SK-N-SH (cell line): ENCODE results near the gene LIN28B. TPM values are rescaled to one million over a fixed set of nuclear protein-coding genes. Genes with fewer than 3 reads are reported as not detected.

Experiments
- CTCF ChIA-PET: fragments of 300-600, 350-600 bp; formaldehyde crosslinking; extraction: SDS; loops from one replicate; lab custom pipeline; 2021; lab: Yijun Ruan, JAX
- POLR2A ChIA-PET: fragments of 350-600 bp; sonication (Branson Sonifier 250); formaldehyde crosslinking; extraction: SDS; loops from one replicate; lab custom pipeline; 2020; ENCODE audit warnings: antibody characterized with exemption, inconsistent platforms; lab: Yijun Ruan, JAX
- DNase-seq: peaks from one replicate; pipeline ENCODE4 v3.0.0; 2012
- H2AFZ ChIP-seq: fragments of 200-600 bp; sonication (generic); 2 replicates; pipeline ENCODE4 v1.8.1; 2016; ENCODE audit warnings: antibody characterized with exemption, mild to moderate bottlenecking, low read depth
- H3F3A ChIP-seq: fragments of 200-600 bp; sonication (generic); replicated peaks from 2 replicates; pipeline ENCODE3; 2016; ENCODE audit warnings: antibody characterized with exemption, mild to moderate bottlenecking; ENCODE audit not compliant: insufficient read depth
- H3K27ac ChIP-seq, 2 experiments: fragments of 200-500 bp in 1 of 2; fragments of 200-600 bp in 1 of 2; sonication (Bioruptor generic) in 1 of 2; sonication (generic), shearing (Covaris generic) in 1 of 2; 2 replicates each; pipeline versions ENCODE4 v1.5.1 to v1.6.1; 2014 to 2016; ENCODE audit warnings: low read depth in 2 of 2, inconsistent platforms in 1 of 2, low read length in 1 of 2, mild to moderate bottlenecking in 1 of 2, mixed read lengths in 1 of 2
- H3K27me3 ChIP-seq: fragments of 200-600 bp; sonication (generic), shearing (Covaris generic); 2 replicates; pipeline ENCODE4 v1.6.1; 2016; ENCODE audit warnings: mixed run types; ENCODE audit not compliant: insufficient read depth
- H3K36me3 ChIP-seq, 2 experiments: fragments of 200-500 bp in 1 of 2; fragments of 200-600 bp in 1 of 2; sonication (Bioruptor generic) in 1 of 2; sonication (generic) in 1 of 2; replicated peaks in 1 of 2; 2 replicates each; pipeline versions ENCODE3 to v1.5.1; 2014 to 2016; ENCODE audit warnings: low read length in 1 of 2, mild to moderate bottlenecking in 1 of 2; ENCODE audit not compliant: insufficient read depth in 2 of 2, control insufficient read depth in 1 of 2
- H3K4me1 ChIP-seq, 2 experiments: fragments of 200-500 bp in 1 of 2; fragments of 200-600 bp in 1 of 2; sonication (Bioruptor generic) in 1 of 2; sonication (generic), shearing (Covaris generic) in 1 of 2; 2 replicates each; pipeline versions ENCODE4 v1.5.1 to v1.6.1; 2014 to 2016; ENCODE audit warnings: low read depth in 1 of 2, low read length in 1 of 2, mixed run types in 1 of 2; ENCODE audit not compliant: insufficient read depth in 2 of 2, control insufficient read depth in 1 of 2
- H3K4me2 ChIP-seq: fragments of 200-600 bp; sonication (generic), shearing (Covaris generic); 2 replicates; pipeline ENCODE4 v1.6.1; 2017; ENCODE audit warnings: mixed run types
- H3K4me3 ChIP-seq, 2 experiments: fragments of 200-500 bp in 1 of 2; fragments of 200-600 bp in 1 of 2; sonication (Bioruptor generic) in 1 of 2; sonication (generic), shearing (Covaris generic) in 1 of 2; 2 replicates each; pipeline versions ENCODE4 v1.5.1 to v1.8.1; 2014 to 2016; ENCODE audit warnings: low read depth in 2 of 2, inconsistent platforms in 1 of 2, low read length in 1 of 2, mild to moderate bottlenecking in 1 of 2, mixed read lengths in 1 of 2, moderate library complexity in 1 of 2
- H3K79me2 ChIP-seq: fragments of 200-600 bp; sonication (generic); 2 replicates; pipeline ENCODE4 v1.8.1; 2017; ENCODE audit warnings: mild to moderate bottlenecking; ENCODE audit not compliant: insufficient read depth
- H3K9ac ChIP-seq: fragments of 200-600 bp; sonication (generic); 2 replicates; pipeline ENCODE4 v1.6.1; 2017; ENCODE audit warnings: mixed run types
- H3K9me2 ChIP-seq: fragments of 200-600 bp; sonication (generic); 2 replicates; pipeline ENCODE4 v1.6.1; 2017; ENCODE audit warnings: mixed run types
- H3K9me3 ChIP-seq: fragments of 200-600 bp; sonication (generic); 2 replicates; pipeline ENCODE4 v1.6.1; 2017; ENCODE audit warnings: mixed run types, mild to moderate bottlenecking, moderate library complexity
- H4K20me1 ChIP-seq: fragments of 200-600 bp; sonication (generic); 2 replicates; pipeline ENCODE4 v1.6.1; 2017; ENCODE audit warnings: mild to moderate bottlenecking, mixed run types; ENCODE audit not compliant: insufficient read depth
- CHD2 ChIP-seq: fragments of 150-350 bp; IDR thresholded peaks from 2 replicates; pipeline ENCODE4 v1.6.1; 2018; ENCODE audit warnings: low read length; ENCODE audit not compliant: partially characterized antibody
- EP300 ChIP-seq, 2 experiments: IDR thresholded peaks; 2 replicates each; pipeline versions ENCODE4 v1.4.0 to v1.6.1; 2012; ENCODE audit warnings: borderline replicate concordance in 1 of 2, low read depth in 1 of 2, low read length in 1 of 2
- MXI1 ChIP-seq: IDR thresholded peaks from 2 replicates; pipeline ENCODE4 v1.6.1; 2012; ENCODE audit warnings: mild to moderate bottlenecking, low read depth, low read length, improper control_type of control experiment
- RAD21 ChIP-seq: IDR thresholded peaks from 2 replicates; pipeline ENCODE4 v1.6.1; 2012; ENCODE audit warnings: mild to moderate bottlenecking, low read length
- RXRA ChIP-seq: IDR thresholded peaks from 2 replicates; pipeline ENCODE4 v1.4.0; 2012; ENCODE audit warnings: low read depth, mild to moderate bottlenecking, borderline replicate concordance
- WGBS: methylation state at CpG from one replicate; pipeline ENCODE4 v1.1.6; 2017; ENCODE audit warnings: low lambda C conversion rate; 5-methylcytosine and 5-hydroxymethylcytosine counted together
- polyA plus RNA-seq, 3 experiments: library from polyadenylated mRNA; depleted of rRNA; stranded (reverse); fragments of >200 nt; gene quantifications; 2 replicates each; pipeline ENCODE4 v1.2.3, GENCODE V29; 2012
- TF ChIP-seq, protein P1 (sequence below): fragments of 200-600 bp; sonication (generic); IDR thresholded peaks from 2 replicates; pipeline ENCODE4 v1.6.1; 2017; ENCODE audit warnings: antibody characterized with exemption, mild to moderate bottlenecking, moderate library complexity
- TF ChIP-seq, protein P2 (sequence below): IDR thresholded peaks from 2 replicates; pipeline ENCODE4 v1.6.1; 2012; ENCODE audit warnings: mild to moderate bottlenecking, low read depth, low read length, moderate library complexity

Gene LIN28B
- polyA plus RNA-seq, 1 of the 3 experiments (the other 2 are of a cell fraction) = 0.67 TPM

DNA sequence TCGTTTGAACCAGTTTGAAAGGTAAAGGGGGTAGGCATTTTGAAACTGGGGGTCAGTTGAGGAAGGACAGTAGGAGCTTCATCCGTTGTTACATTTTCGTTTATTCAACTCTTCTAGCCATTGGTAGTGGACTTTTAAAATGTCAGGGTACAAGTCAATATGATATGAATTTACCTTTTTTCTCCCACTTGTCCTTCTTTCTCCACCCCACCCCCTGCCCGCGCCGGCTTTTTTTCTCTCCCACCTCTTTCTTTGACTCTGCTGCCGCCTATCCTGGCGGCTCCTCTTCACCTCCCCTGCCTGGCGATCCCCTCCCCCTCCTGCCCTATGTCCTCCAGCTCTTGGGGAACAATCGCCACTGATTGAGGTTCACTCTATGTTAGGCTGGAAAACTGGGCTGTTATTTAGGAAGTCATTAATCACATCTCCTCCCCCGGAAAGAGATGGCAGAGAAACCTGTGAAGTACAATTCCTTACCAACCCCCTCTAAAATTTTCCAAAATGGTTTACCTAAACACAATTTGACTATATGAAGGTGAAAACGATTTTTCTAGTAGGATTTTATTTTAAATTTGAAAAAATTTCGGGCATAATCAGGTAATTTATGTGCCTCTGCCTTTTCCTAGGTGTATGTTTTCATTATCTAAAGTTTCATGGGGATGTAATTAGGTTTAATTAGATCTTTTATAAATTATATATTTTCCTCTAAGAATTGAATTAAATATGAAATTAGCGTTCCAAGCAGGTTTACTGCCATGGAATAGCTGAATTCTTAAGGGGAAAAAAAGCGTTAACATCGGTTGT is 778 bp upstream of the LIN28B start:
- Histone ChIP-seq H3K79me2 (no peaks in the 10 kb centered on the region), H3K4me3 (peak overlapping the region; percentile 12 to 55; a peak in 2 of 4 replicates), H3K9me3 (no peaks in the 10 kb centered on the region), H3K27ac (peak overlapping the region; percentile 36 to 91; a peak in 3 of 4 replicates), H4K20me1 (no peaks in the 10 kb centered on the region), H3K36me3 (no peaks in the 10 kb centered on the region), H3K27me3 (peaks cover 11% of the 10 kb centered on the region; the same call in 1 of the 2 replicates), H2AFZ (peak overlapping the region; percentile 75), H3K9ac (peak overlapping the region; percentile 40; the same call in 1 of the 2 replicates), H3K4me2 (peak overlapping the region; percentile 73; the same call in 1 of the 2 replicates), H3K4me1 (no peaks in the 10 kb centered on the region; a peak in 1 of 4 replicates), H3K9me2 (no peaks in the 10 kb centered on the region), H3F3A (peaks cover 12% of the 10 kb centered on the region)
- 33% methylated on average over 16 of the region's 16 CpGs for WGBS
- TF ChIP-seq, protein P1, sequence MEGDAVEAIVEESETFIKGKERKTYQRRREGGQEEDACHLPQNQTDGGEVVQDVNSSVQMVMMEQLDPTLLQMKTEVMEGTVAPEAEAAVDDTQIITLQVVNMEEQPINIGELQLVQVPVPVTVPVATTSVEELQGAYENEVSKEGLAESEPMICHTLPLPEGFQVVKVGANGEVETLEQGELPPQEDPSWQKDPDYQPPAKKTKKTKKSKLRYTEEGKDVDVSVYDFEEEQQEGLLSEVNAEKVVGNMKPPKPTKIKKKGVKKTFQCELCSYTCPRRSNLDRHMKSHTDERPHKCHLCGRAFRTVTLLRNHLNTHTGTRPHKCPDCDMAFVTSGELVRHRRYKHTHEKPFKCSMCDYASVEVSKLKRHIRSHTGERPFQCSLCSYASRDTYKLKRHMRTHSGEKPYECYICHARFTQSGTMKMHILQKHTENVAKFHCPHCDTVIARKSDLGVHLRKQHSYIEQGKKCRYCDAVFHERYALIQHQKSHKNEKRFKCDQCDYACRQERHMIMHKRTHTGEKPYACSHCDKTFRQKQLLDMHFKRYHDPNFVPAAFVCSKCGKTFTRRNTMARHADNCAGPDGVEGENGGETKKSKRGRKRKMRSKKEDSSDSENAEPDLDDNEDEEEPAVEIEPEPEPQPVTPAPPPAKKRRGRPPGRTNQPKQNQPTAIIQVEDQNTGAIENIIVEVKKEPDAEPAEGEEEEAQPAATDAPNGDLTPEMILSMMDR = no peak
- no peak for TF ChIP-seq RXRA
- TF ChIP-seq EP300 (IDR thresholded peaks at IDR 0.05; ENCODE audit: borderline replicate concordance in 1 of 2, low read depth in 1 of 2, low read length in 1 of 2) = no peak
- TF ChIP-seq MXI1 = peak; percentile 18; the same call in 1 of the 2 replicates
- TF ChIP-seq, protein P2, sequence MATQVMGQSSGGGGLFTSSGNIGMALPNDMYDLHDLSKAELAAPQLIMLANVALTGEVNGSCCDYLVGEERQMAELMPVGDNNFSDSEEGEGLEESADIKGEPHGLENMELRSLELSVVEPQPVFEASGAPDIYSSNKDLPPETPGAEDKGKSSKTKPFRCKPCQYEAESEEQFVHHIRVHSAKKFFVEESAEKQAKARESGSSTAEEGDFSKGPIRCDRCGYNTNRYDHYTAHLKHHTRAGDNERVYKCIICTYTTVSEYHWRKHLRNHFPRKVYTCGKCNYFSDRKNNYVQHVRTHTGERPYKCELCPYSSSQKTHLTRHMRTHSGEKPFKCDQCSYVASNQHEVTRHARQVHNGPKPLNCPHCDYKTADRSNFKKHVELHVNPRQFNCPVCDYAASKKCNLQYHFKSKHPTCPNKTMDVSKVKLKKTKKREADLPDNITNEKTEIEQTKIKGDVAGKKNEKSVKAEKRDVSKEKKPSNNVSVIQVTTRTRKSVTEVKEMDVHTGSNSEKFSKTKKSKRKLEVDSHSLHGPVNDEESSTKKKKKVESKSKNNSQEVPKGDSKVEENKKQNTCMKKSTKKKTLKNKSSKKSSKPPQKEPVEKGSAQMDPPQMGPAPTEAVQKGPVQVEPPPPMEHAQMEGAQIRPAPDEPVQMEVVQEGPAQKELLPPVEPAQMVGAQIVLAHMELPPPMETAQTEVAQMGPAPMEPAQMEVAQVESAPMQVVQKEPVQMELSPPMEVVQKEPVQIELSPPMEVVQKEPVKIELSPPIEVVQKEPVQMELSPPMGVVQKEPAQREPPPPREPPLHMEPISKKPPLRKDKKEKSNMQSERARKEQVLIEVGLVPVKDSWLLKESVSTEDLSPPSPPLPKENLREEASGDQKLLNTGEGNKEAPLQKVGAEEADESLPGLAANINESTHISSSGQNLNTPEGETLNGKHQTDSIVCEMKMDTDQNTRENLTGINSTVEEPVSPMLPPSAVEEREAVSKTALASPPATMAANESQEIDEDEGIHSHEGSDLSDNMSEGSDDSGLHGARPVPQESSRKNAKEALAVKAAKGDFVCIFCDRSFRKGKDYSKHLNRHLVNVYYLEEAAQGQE = no peak
- TF ChIP-seq RAD21 = peak; percentile 24; the same call in 1 of the 2 replicates
- peak; percentile 61 for TF ChIP-seq CHD2
- ChIA-PET CTCF (interaction anchor here (1.1 to 4.3 kb wide), 3 partner anchors 12 to 122 kb away, joined by 3 to 18 read pairs (median 6); no protein-coding TSS in a partner anchor), POLR2A (interaction anchor here (0.5 to 1.7 kb wide), 2 partner anchors 13 to 1387 kb away, joined by 3 to 4 read pairs; no protein-coding TSS in a partner anchor)
- peak; percentile 62 for DNase-seq
